ENCODE results near the gene TMEM108.

The TMEM108 gene

GRCh38 chr3:133387341-133387740 lies 349.1 kb downstream of the TMEM108 start:
- DNase-seq (ENCODE audit: insufficient read length, low spot score) = no peak
- no peak for TF ChIP-seq POLR2A (IDR thresholded peaks at IDR 0.05; ENCODE audit: low read depth, low read length)
- FAIRE-seq = no peak

GRCh38 chr3:133388696-133389395 lies 350.7 kb downstream of the TMEM108 start:
- DNase-seq (ENCODE audit: insufficient read length, low spot score) (no peak), FAIRE-seq (no peak)
- TF ChIP-seq POLR2A (IDR thresholded peaks at IDR 0.05; ENCODE audit: low read depth, low read length) = no peak

GRCh38 chr3:133390715-133391114 lies 352.5 kb downstream of the TMEM108 start:
- no peak for FAIRE-seq
- DNase-seq (ENCODE audit: insufficient read length, low spot score) = no peak
- TF ChIP-seq POLR2A (IDR thresholded peaks at IDR 0.05; ENCODE audit: low read depth, low read length) = no peak

GRCh38 chr3:133393204-133393603 lies 355.0 kb downstream of the TMEM108 start:
- FAIRE-seq = no peak
- DNase-seq (ENCODE audit: insufficient read length, low spot score) = no peak

GRCh38 chr3:133393691-133394474 lies 355.7 kb downstream of the TMEM108 start:
- DNase-seq (ENCODE audit: insufficient read length, low spot score) = no peak
- no peak for FAIRE-seq
- no peak for TF ChIP-seq POLR2A (IDR thresholded peaks at IDR 0.05; ENCODE audit: low read depth, low read length)

More at GRCh38 chr3:133393204-133393603, 355.0 kb downstream of the TMEM108 start:
- no peak for TF ChIP-seq POLR2A (IDR thresholded peaks at IDR 0.05; ENCODE audit: low read depth, low read length)

GRCh38 chr3:133394561-133395311 lies 356.5 kb downstream of the TMEM108 start:
- no peak for TF ChIP-seq POLR2A (IDR thresholded peaks at IDR 0.05; ENCODE audit: low read depth, low read length)
- DNase-seq (ENCODE audit: insufficient read length, low spot score) = no peak
- no peak for FAIRE-seq

GRCh38 chr3:133396906-133397305 lies 358.7 kb downstream of the TMEM108 start:
- no peak for TF ChIP-seq POLR2A (IDR thresholded peaks at IDR 0.05; ENCODE audit: low read depth, low read length)
- FAIRE-seq (no peak), DNase-seq (ENCODE audit: insufficient read length, low spot score) (no peak)

GRCh38 chr3:133400006-133400515 lies 361.9 kb downstream of the TMEM108 start, which contains the start of gene BFSP2:
Gene BFSP2 (plus strand): TSS chr3:133400056. CDS start chr3:133400084, 28 bp downstream.
- DNase-seq (ENCODE audit: insufficient read length, low spot score) = no peak
- no peak for TF ChIP-seq POLR2A (IDR thresholded peaks at IDR 0.05; ENCODE audit: low read depth, low read length)
- no peak for FAIRE-seq

- FAIRE-seq = no peak
- no peak for DNase-seq (ENCODE audit: insufficient read length, low spot score)
- TF ChIP-seq POLR2A (IDR thresholded peaks at IDR 0.05; ENCODE audit: low read depth, low read length) = no peak
These were observed 363.4 kb downstream of the TMEM108 start for GRCh38 chr3:133401374-133402135.

GRCh38 chr3:133404920-133405319 lies 366.7 kb downstream of the TMEM108 start:
- DNase-seq (ENCODE audit: insufficient read length, low spot score) = no peak
- no peak for TF ChIP-seq POLR2A (IDR thresholded peaks at IDR 0.05; ENCODE audit: low read depth, low read length)
- FAIRE-seq = no peak

GRCh38 chr3:133408366-133408765 lies 370.2 kb downstream of the TMEM108 start:
- no peak for FAIRE-seq
- no peak for TF ChIP-seq POLR2A (IDR thresholded peaks at IDR 0.05; ENCODE audit: low read depth, low read length)

GRCh38 chr3:133408961-133409360 lies 370.8 kb downstream of the TMEM108 start:
- no peak for TF ChIP-seq POLR2A (IDR thresholded peaks at IDR 0.05; ENCODE audit: low read depth, low read length)
- no peak for FAIRE-seq

More at GRCh38 chr3:133408366-133408765, 370.2 kb downstream of the TMEM108 start:
- no peak for DNase-seq (ENCODE audit: insufficient read length, low spot score)

More at GRCh38 chr3:133408961-133409360, 370.8 kb downstream of the TMEM108 start:
- DNase-seq (ENCODE audit: insufficient read length, low spot score) = no peak

Data from H54 (cell line).